A549 treated with DMSO at 1 μM for 4 hours (cell line): ENCODE measurements around the gene EAF2. TPM values are rescaled to one million over a fixed set of nuclear protein-coding genes. Genes with fewer than 3 reads are reported as not detected.

Source experiments
- total RNA-seq: library from RNA; stranded (reverse); fragments of 200-300 nt; extraction: Qiagen RNA extraction; gene quantifications from 5 replicates; pipeline ENCODE4 v1.2.3, GENCODE V29; 2022; ENCODE audit warnings: low read depth

EAF2 gene
- 2.4 to 2.9 TPM (median 2.8 TPM) in 5 replicates for total RNA-seq

GRCh38 chr3:121834671-121835464 lies at the start of gene EAF2, which contains the start of gene IQCB1:
Gene EAF2 (plus strand): TSS chr3:121835209. CDS start chr3:121835286, 77 bp downstream.
Gene IQCB1 (minus strand): TSS chr3:121835060. CDS start chr3:121828960, 6,100 bp downstream.

DNA sequence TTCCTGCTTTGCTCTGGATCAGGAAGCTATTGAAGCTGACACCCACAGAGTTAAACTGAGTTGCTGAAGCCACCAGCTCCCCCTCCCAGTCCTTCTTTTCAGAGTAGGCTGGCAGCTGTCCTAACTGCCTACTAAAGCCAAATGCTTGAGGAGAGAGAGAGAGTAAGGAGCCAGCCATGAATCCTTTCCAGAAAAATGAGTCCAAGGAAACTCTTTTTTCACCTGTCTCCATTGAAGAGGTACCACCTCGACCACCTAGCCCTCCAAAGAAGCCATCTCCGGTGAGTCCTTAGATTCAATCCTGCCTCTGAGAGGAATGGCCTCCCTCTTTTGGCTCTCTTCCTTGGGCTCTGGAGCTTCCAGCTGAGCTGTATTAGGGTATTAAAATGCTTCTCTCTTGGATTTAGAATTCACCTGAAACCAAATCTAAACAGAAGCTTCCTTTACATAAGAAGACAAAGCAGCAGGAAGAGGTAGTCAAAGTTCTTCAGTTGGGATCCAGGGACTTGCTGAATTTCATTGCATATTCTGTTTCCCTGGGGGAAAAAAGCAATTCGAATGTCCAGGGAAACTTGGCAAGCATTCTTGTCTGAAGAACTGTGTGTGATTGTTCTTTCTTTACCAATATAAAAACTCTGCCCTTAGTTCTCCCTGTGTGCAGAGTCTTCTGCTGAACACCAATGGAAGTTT lies 59.4 kb downstream of the EAF2 start, which contains the start of gene SLC15A2:
SLC15A2 (plus strand) TSS at position 101 of the 690 bp plus-strand sequence; CDS start at position 177, 76 bp downstream.

Other genes starting within 250 kb of the EAF2 start
- gene FBXO40, start 241.8 kb upstream of the EAF2 start, total RNA-seq: not detected in 5 replicates
- 0.07 to 0.20 TPM (median 0.16 TPM) in 4 of 5 replicates, not detected in the other for gene HCLS1, start 174.3 kb upstream of the EAF2 start, total RNA-seq
- 14.8 to 20.1 TPM (median 18.5 TPM) in 5 replicates for gene GOLGB1, start 85.5 kb upstream of the EAF2 start, total RNA-seq
- 10.3 to 12.1 TPM (median 11.6 TPM) in 5 replicates for gene IQCB1, start 149 bp upstream of the EAF2 start, total RNA-seq
- 0.06 to 0.43 TPM (median 0.14 TPM) in 5 replicates for gene SLC15A2, start 59.2 kb downstream of the EAF2 start, total RNA-seq
- not detected in 5 replicates for gene ILDR1, start 187.0 kb downstream of the EAF2 start, total RNA-seq
- not detected in 5 replicates for gene CD86, start 220.2 kb downstream of the EAF2 start, total RNA-seq